Left lung (tissue), 10 donors: ENCODE measurements around the gene CNEP1R1. TPM values are rescaled to one million over a fixed set of nuclear protein-coding genes. Genes with fewer than 3 reads are reported as not detected.

ENCODE experiments used
- ATAC-seq: fragments of 200-7000 bp; cut with Tn5 transposase; one replicate; pipeline ENCODE4 v1.9.1; 2020; ENCODE audit warnings: moderate library complexity
- DNase-seq, 4 donors: peaks; one replicate each; pipeline ENCODE4 v3.0.0-alpha.2; 2013 to 2020
- H3K27ac ChIP-seq, 2 donors: fragments of 200-600 bp; sonication (generic) in 1 of 2; one replicate each; pipeline versions ENCODE4 v1.5.0 to v1.8.0; 2020 to 2021
- H3K27me3 ChIP-seq, 2 donors: fragments of 200-600 bp; sonication (generic) in 1 of 2; one replicate each; pipeline versions ENCODE4 v1.5.0 to v1.8.0; 2020 to 2021
- H3K36me3 ChIP-seq, 2 donors: fragments of 200-600 bp; sonication (generic) in 1 of 2; one replicate each; pipeline versions ENCODE4 v1.5.0 to v1.8.0; 2020 to 2021
- H3K4me1 ChIP-seq, 2 donors: fragments of 200-600 bp; one replicate each; pipeline ENCODE4 v1.8.0; 2021
- H3K4me3 ChIP-seq, 2 donors: fragments of 200-600 bp; sonication (generic) in 1 of 2; one replicate each; pipeline versions ENCODE4 v1.5.0 to v1.8.0; 2020 to 2021; ENCODE audit warnings: mild to moderate bottlenecking in 1 of 2
- H3K9me3 ChIP-seq, 2 donors: fragments of 200-600 bp; sonication (generic) in 1 of 2; one replicate each; pipeline versions ENCODE4 v1.5.0 to v1.8.0; 2020 to 2021
- intact Hi-C, 2 donors: fragments of 100-400 bp; cut with DNase I; formaldehyde crosslinking; loops; one replicate each; pipeline versions ENCODE4 v1.11.2 to v1.14.2; 2022
- polyA plus RNA-seq, 6 donors: library from polyadenylated mRNA; unstranded; fragments of 120-200 nt; gene quantifications; one replicate each; pipeline ENCODE4 v1.2.1, GENCODE V29; 2013; ENCODE audit not compliant: insufficient read length in 6 of 6
- total RNA-seq, 2 donors: library from RNA; stranded (reverse); fragmentation: NEBNext Ultra II Directional; extraction: Animal tissue kit (Norgen Biotek cat#: 25700); gene quantifications; one replicate each; pipeline ENCODE4 v1.2.1, GENCODE V29; 2021
- TF ChIP-seq, protein P1 (sequence below), 2 donors: fragments of 200-600 bp; sonication (generic) in 1 of 2; IDR thresholded peaks; one replicate each; pipeline versions ENCODE4 v1.5.0 to v1.8.0; 2021; ENCODE audit warnings: antibody characterized with exemption in 2 of 2
- donor health status: DM: no; HTN: yes; CAD: no.
- donor health status: DM: no; HTN: no; CAD: no.

Gene CNEP1R1
- total and polyA plus RNA-seq, 8 donors: 22.2 to 44.3 (median 35.3) TPM

DNA sequence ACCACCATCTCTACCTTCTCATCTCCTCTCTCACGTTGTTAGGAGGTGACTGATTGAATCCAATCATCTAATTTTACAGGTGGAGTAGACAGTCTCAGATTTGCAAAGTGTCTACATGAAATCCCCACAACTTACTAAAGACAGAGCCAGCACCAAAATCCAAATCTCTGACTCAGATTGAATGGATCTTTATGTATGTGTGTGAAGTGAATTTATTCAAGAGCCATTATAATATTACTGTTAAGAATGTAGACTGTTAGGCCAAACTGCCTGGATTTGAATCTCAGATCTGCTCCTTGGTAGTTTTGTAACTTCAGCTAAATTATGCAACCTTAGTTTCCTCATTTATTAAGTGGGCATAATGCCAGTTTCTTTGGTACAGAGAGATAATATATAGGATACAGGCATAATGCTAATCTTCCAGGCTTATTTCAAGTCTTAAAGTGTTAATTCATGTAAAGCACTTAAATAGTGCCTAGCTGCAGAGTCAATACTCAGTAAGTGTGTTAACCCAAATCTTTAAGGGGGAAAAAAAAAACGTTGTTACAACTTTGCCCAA lies 12.7 kb downstream of the CNEP1R1 start:
- peak; percentile 45 for ATAC-seq
- Histone ChIP-seq H3K9me3 (no peaks in the 10 kb centered on the region), H3K27me3 (no peaks in the 10 kb centered on the region), H3K4me3 (no peak overlapping the region), H3K36me3 (peaks cover 0 to 41% of the 10 kb centered on the region in 2 donors), H3K27ac (peak overlapping the region; percentile 57 to 89), H3K4me1 (peaks cover 4 to 46% of the 10 kb centered on the region in 2 donors)
- TF ChIP-seq, protein P1, sequence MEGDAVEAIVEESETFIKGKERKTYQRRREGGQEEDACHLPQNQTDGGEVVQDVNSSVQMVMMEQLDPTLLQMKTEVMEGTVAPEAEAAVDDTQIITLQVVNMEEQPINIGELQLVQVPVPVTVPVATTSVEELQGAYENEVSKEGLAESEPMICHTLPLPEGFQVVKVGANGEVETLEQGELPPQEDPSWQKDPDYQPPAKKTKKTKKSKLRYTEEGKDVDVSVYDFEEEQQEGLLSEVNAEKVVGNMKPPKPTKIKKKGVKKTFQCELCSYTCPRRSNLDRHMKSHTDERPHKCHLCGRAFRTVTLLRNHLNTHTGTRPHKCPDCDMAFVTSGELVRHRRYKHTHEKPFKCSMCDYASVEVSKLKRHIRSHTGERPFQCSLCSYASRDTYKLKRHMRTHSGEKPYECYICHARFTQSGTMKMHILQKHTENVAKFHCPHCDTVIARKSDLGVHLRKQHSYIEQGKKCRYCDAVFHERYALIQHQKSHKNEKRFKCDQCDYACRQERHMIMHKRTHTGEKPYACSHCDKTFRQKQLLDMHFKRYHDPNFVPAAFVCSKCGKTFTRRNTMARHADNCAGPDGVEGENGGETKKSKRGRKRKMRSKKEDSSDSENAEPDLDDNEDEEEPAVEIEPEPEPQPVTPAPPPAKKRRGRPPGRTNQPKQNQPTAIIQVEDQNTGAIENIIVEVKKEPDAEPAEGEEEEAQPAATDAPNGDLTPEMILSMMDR (IDR thresholded peaks at IDR 0.05): no peak
- DNase-seq: peak in 1 of 4 donors; percentile 28
- intact Hi-C loops: no loop called here

DNA sequence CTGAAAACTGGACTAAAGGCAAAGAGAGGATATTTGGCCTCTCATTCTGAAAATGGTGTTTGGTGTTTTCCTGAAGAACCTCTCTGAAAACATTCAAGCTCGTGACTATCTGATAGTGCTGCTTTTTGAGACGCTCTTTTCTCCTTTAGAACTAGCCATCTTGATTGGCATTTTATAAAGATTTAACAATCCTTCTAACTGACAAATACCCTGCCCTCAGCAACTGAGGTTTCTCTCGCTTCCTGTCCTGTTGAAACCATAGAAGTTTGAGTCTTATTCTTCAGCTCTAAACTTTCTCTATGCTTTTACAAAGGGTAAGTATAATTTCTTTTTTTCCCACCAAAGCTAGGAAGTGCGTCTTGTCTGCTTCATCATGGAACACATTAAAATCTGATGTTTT lies 13.3 kb downstream of the CNEP1R1 start:
- no peak overlapping the region for H3K4me3 ChIP-seq
- no peak for DNase-seq
- TF ChIP-seq, protein P1 (IDR thresholded peaks at IDR 0.05): no peak
- peaks cover 0 to 35% of the 10 kb centered on the region in 2 donors for H3K36me3 ChIP-seq
- H3K4me1 ChIP-seq: peaks cover 4 to 46% of the 10 kb centered on the region in 2 donors
- intact Hi-C loops: no loop called here
- ATAC-seq: peak; percentile 5
- H3K27me3 ChIP-seq: no peaks in the 10 kb centered on the region
- peak overlapping the region; percentile 57 to 89 for H3K27ac ChIP-seq
- H3K9me3 ChIP-seq: no peaks in the 10 kb centered on the region

DNA sequence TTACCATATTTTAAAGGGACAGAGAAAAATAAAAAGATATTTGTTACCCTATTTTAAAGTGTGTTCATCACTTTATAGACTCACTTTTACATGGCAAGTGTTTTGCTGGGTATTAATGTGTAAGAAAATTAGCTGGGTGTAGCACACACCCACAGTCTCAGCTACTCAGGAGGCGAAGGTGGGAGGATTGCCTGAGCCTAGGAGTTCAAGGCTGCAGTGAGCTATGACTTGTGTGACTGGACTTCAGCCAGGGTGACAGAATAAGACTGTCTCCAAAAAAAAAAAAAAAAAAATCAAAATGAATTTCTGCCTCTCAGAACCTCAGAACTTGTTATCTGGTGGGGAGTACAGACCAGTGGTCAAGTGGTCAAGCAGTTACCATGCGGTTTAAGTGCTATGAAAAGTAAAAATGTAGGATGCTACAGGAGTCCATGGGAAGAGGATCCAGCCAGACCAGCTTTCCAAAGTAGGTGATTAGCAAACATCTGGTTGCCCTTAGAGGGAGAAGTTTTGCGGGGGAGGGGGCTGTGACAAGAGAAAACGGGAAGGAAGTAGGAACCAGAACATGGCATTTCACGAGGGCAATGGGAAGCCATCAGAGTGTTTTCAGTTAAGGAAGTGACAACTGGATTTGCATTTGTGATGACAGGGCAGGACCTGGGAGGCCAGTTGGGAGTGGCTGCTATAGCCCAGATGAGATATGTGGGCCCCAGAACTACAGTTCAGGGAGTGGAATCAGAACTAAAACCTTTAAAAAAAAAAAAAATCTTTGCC lies 13.9 kb downstream of the CNEP1R1 start:
- DNase-seq: peak in 1 of 4 donors; percentile 78
- no peaks in the 10 kb centered on the region for H3K27me3 ChIP-seq

DNA sequence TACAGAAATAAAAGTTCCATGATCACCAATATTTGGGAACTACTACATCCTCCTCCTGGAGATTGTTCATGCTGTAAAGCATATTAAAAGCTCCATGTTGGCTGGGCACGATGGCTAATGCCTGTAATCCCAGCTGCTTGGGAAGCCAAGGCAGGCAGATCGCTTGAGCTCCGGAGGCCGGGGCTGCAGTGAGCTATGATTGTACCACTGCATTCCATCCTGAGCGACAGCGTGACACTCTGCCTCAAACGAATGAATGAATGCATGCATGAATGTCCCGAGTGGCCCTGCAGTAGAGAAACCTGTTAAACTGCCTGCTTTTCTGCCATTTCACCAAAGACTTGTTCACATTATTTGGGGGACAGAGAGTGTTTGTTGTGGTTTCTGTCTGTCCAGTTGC lies 15.0 kb downstream of the CNEP1R1 start:
- Histone ChIP-seq H3K36me3 (peaks cover 0 to 18% of the 10 kb centered on the region in 2 donors), H3K27me3 (no peaks in the 10 kb centered on the region), H3K27ac (peak overlapping the region; percentile 59 to 89), H3K4me1 (peaks cover 4 to 46% of the 10 kb centered on the region in 2 donors), H3K9me3 (no peaks in the 10 kb centered on the region), H3K4me3 (no peak overlapping the region)
- intact Hi-C loops: no loop called here
- peak in 1 of 4 donors; percentile 33 for DNase-seq
- ATAC-seq: peak; percentile 28
- TF ChIP-seq, protein P1 (IDR thresholded peaks at IDR 0.05): no peak

More for the DNA sequence above, 13.9 kb downstream of the CNEP1R1 start:
- H3K27ac ChIP-seq: peak overlapping the region; percentile 59 to 89
- peaks cover 0 to 29% of the 10 kb centered on the region in 2 donors for H3K36me3 ChIP-seq
- peaks cover 4 to 46% of the 10 kb centered on the region in 2 donors for H3K4me1 ChIP-seq
- TF ChIP-seq, protein P1 (IDR thresholded peaks at IDR 0.05): no peak
- H3K9me3 ChIP-seq: no peaks in the 10 kb centered on the region
- H3K4me3 ChIP-seq: no peak overlapping the region
- ATAC-seq: peak; percentile 65
- intact Hi-C loops: no loop called here

DNA sequence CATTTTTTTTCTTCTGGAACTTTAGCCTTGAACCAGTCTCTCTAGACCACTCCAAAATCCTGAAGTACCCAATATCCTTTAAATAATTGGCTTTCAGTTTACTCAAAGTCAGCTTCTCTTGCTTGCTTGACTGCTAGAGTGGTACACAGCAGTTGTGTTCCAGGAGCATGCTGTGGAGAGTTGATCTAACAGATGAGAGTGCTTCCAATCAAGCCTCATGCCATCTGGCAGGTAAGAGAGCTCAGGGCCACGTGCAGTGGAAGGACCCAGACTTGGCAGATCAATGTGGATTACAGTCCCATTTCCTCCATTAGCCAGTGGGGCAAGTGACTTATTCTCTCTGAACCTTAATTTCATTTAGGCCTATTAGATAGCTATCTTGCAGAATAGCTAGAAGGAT lies 15.7 kb downstream of the CNEP1R1 start:
- TF ChIP-seq, protein P1 (IDR thresholded peaks at IDR 0.05): no peak
- DNase-seq (no peak), ATAC-seq (peak; percentile 56)
- Histone ChIP-seq H3K9me3 (no peaks in the 10 kb centered on the region), H3K36me3 (peaks cover 0 to 11% of the 10 kb centered on the region in 2 donors), H3K4me3 (no peak overlapping the region), H3K4me1 (peaks cover 4 to 46% of the 10 kb centered on the region in 2 donors), H3K27ac (no peak overlapping the region), H3K27me3 (no peaks in the 10 kb centered on the region)
- intact Hi-C loops: no loop called here
